ENCODE measurements around the gene SPATS2L.

Gene SPATS2L

GRCh38 chr2:200276472-200276871, 30.0 kb upstream of the SPATS2L start:
- H3K79me2 ChIP-seq (ENCODE audit: insufficient read depth, low read length): no peaks in the 10 kb centered on the region
- TF ChIP-seq EZH2phosphoT487 (conservative IDR thresholded peaks at IDR 0.05; ENCODE audit: low read length): no peak
- TF ChIP-seq, protein P1, sequence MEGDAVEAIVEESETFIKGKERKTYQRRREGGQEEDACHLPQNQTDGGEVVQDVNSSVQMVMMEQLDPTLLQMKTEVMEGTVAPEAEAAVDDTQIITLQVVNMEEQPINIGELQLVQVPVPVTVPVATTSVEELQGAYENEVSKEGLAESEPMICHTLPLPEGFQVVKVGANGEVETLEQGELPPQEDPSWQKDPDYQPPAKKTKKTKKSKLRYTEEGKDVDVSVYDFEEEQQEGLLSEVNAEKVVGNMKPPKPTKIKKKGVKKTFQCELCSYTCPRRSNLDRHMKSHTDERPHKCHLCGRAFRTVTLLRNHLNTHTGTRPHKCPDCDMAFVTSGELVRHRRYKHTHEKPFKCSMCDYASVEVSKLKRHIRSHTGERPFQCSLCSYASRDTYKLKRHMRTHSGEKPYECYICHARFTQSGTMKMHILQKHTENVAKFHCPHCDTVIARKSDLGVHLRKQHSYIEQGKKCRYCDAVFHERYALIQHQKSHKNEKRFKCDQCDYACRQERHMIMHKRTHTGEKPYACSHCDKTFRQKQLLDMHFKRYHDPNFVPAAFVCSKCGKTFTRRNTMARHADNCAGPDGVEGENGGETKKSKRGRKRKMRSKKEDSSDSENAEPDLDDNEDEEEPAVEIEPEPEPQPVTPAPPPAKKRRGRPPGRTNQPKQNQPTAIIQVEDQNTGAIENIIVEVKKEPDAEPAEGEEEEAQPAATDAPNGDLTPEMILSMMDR (IDR thresholded peaks at IDR 0.05; ENCODE audit: insufficient read depth, low read length, poor library complexity, severe bottlenecking): no peak
- no peak overlapping the region for H3K4me3 ChIP-seq (ENCODE audit: insufficient read depth, low read length, poor library complexity, severe bottlenecking)
- no peaks in the 10 kb centered on the region for H3K9me3 ChIP-seq (ENCODE audit: insufficient read depth, low read length)
- H3F3A ChIP-seq (ENCODE audit: insufficient read depth): no peaks in the 10 kb centered on the region
- H3K9ac ChIP-seq (ENCODE audit: low read length): no peak overlapping the region
- H4K20me1 ChIP-seq (ENCODE audit: low read depth, low read length): no peaks in the 10 kb centered on the region
- H3K9me2 ChIP-seq (replicated peaks; ENCODE audit: insufficient read depth, low read length): no peaks in the 10 kb centered on the region; the same call in 1 of the 2 replicates
- no peaks in the 10 kb centered on the region for H3K36me3 ChIP-seq (ENCODE audit: low read length)
- H3K27me3 ChIP-seq (ENCODE audit: low read length): no peaks in the 10 kb centered on the region
- H3K4me2 ChIP-seq (ENCODE audit: low read depth, low read length, poor library complexity, severe bottlenecking): no peak overlapping the region
- no peak overlapping the region for H2AFZ ChIP-seq (ENCODE audit: low read depth, low read length, severe bottlenecking)
- no peak overlapping the region for H3K27ac ChIP-seq (ENCODE audit: low read depth, low read length)

DNA sequence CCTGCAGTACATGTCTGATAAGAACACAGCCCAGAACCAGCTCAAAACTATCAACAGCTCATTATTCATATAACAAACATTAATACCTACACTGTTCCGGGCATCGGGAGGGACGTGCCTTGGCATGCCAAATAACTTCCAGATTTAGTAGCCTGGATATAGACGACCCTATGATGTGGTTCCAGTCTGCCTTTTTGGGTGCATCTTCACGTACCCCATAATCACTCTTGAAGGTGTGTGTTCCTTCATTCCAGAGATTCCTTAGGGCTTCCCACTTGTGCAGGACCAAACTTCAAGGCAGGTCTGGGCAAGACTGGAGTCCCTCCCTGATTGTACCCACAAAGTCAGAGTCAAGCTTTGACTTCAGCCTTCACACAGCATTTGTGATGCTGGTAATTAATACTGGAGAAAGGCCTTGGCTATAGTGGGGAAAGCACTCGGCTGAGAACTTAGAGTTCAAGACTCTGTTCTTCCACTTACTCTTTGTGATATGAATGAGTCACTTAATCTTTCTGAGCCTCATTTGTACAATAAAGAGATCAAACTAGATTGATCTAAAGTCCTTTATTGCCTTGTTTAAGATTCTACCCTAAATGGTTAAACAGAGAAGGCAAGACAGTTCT, 27.7 kb upstream of the SPATS2L start:
- Histone ChIP-seq H4K20me1 (ENCODE audit: low read depth, low read length) (no peaks in the 10 kb centered on the region), H2AFZ (ENCODE audit: low read depth, low read length, severe bottlenecking) (no peak overlapping the region), H3F3A (ENCODE audit: insufficient read depth) (no peaks in the 10 kb centered on the region), H3K9me3 (ENCODE audit: insufficient read depth, low read length) (no peaks in the 10 kb centered on the region), H3K4me2 (ENCODE audit: low read depth, low read length, poor library complexity, severe bottlenecking) (no peak overlapping the region), H3K9me2 (replicated peaks; ENCODE audit: insufficient read depth, low read length) (no peaks in the 10 kb centered on the region), H3K27me3 (ENCODE audit: low read length) (no peaks in the 10 kb centered on the region), H3K9ac (ENCODE audit: low read length) (no peak overlapping the region), H3K4me3 (ENCODE audit: insufficient read depth, low read length, poor library complexity, severe bottlenecking) (no peak overlapping the region), H3K79me2 (ENCODE audit: insufficient read depth, low read length) (no peaks in the 10 kb centered on the region), H3K36me3 (ENCODE audit: low read length) (no peaks in the 10 kb centered on the region), H3K27ac (ENCODE audit: low read depth, low read length) (no peak overlapping the region)
- TF ChIP-seq EZH2phosphoT487 (conservative IDR thresholded peaks at IDR 0.05; ENCODE audit: low read length): no peak
- TF ChIP-seq, protein P1 (IDR thresholded peaks at IDR 0.05; ENCODE audit: insufficient read depth, low read length, poor library complexity, severe bottlenecking): no peak

DNA sequence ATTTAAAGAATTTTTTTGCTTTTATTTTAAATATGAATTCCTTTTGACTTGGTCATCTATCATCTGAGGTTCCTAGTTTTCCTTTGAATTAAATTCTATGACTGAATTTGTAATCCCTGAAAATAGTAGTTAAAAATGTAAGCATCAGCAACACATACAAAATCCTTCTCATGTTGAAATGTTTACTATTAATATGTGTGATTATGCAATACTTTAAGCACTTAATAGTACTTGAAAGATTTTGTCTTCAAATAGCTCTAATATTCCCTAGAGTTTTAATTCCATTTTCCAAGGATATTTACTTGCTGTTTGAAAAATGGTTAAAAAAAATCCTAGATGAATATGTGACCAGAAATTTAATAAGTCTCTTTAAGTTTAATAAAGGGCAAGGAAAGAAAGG, 26.6 kb upstream of the SPATS2L start:
- no peaks in the 10 kb centered on the region for H3F3A ChIP-seq (ENCODE audit: insufficient read depth)
- no peaks in the 10 kb centered on the region for H3K36me3 ChIP-seq (ENCODE audit: low read length)
- H3K9me3 ChIP-seq (ENCODE audit: insufficient read depth, low read length): no peaks in the 10 kb centered on the region
- no peaks in the 10 kb centered on the region for H3K27me3 ChIP-seq (ENCODE audit: low read length)
- H3K79me2 ChIP-seq (ENCODE audit: insufficient read depth, low read length): no peaks in the 10 kb centered on the region
- H3K27ac ChIP-seq (ENCODE audit: low read depth, low read length): no peak overlapping the region
- H3K9me2 ChIP-seq (replicated peaks; ENCODE audit: insufficient read depth, low read length): no peaks in the 10 kb centered on the region
- no peaks in the 10 kb centered on the region for H4K20me1 ChIP-seq (ENCODE audit: low read depth, low read length)
- H3K9ac ChIP-seq (ENCODE audit: low read length): no peak overlapping the region
- TF ChIP-seq, protein P1 (IDR thresholded peaks at IDR 0.05; ENCODE audit: insufficient read depth, low read length, poor library complexity, severe bottlenecking): no peak
- no peak for TF ChIP-seq EZH2phosphoT487 (conservative IDR thresholded peaks at IDR 0.05; ENCODE audit: low read length)
- no peak overlapping the region for H3K4me2 ChIP-seq (ENCODE audit: low read depth, low read length, poor library complexity, severe bottlenecking)
- H3K4me3 ChIP-seq (ENCODE audit: insufficient read depth, low read length, poor library complexity, severe bottlenecking): no peak overlapping the region
- H2AFZ ChIP-seq (ENCODE audit: low read depth, low read length, severe bottlenecking): no peak overlapping the region
